Spleen (tissue), 11 donors: ENCODE measurements around the gene CNPY4. TPM values are rescaled to one million over a fixed set of nuclear protein-coding genes. Genes with fewer than 3 reads are reported as not detected.

Experiments used
- DNase-seq: peaks from one replicate; pipeline ENCODE4 v3.0.0-alpha.2; 2020
- H3K27ac ChIP-seq, 8 donors: fragments of 200-600 bp; sonication (generic) in 7 of 8; 1 replicate in 4 of 8; 2 replicates in 4 of 8; pipeline versions ENCODE4 v1.5.0 to v1.8.0; 2016 to 2021; ENCODE audit warnings: inconsistent platforms in 4 of 8, mild to moderate bottlenecking in 4 of 8, moderate library complexity in 1 of 8
- H3K27me3 ChIP-seq, 7 donors: fragments of 200-600 bp; sonication (generic) in 6 of 7; replicated peaks in 1 of 7; 1 replicate in 4 of 7; 2 replicates in 3 of 7; pipeline versions ENCODE4 v1.5.0 to v1.8.0; 2016 to 2021; ENCODE audit warnings: inconsistent platforms in 3 of 7, mild to moderate bottlenecking in 1 of 7
- H3K36me3 ChIP-seq, 6 donors: fragments of 200-600 bp; sonication (generic) in 5 of 6; 1 replicate in 4 of 6; 2 replicates in 2 of 6; pipeline versions ENCODE4 v1.5.0 to v1.8.0; 2016 to 2021; ENCODE audit warnings: inconsistent platforms in 2 of 6
- H3K4me1 ChIP-seq, 6 donors: fragments of 200-600 bp; sonication (generic) in 5 of 6; 1 replicate in 3 of 6; 2 replicates in 3 of 6; pipeline versions ENCODE4 v1.5.0 to v1.8.0; 2016 to 2021; ENCODE audit warnings: inconsistent platforms in 3 of 6
- H3K4me3 ChIP-seq, 8 donors: fragments of 200-600 bp; sonication (generic) in 7 of 8; 1 replicate in 4 of 8; 2 replicates in 4 of 8; pipeline versions ENCODE4 v1.5.0 to v1.8.0; 2016 to 2021; ENCODE audit warnings: inconsistent platforms in 4 of 8, mild to moderate bottlenecking in 4 of 8, moderate library complexity in 2 of 8
- H3K9me3 ChIP-seq, 8 donors: fragments of 200-600 bp; sonication (generic) in 7 of 8; 1 replicate in 4 of 8; 2 replicates in 4 of 8; pipeline versions ENCODE4 v1.5.0 to v1.8.0; 2016 to 2021; ENCODE audit warnings: inconsistent platforms in 4 of 8
- POLR2A ChIP-seq, 3 donors: fragments of 450-650 bp; IDR thresholded peaks; one replicate each; pipeline ENCODE4 v1.5.1; 2017; ENCODE audit warnings: antibody characterized with exemption in 3 of 3, mild to moderate bottlenecking in 1 of 3
- POLR2AphosphoS5 ChIP-seq, 3 donors: sonication (generic); formaldehyde crosslinking; IDR thresholded peaks; one replicate each; pipeline ENCODE4 v1.5.1; 2017; ENCODE audit warnings: antibody characterized with exemption in 3 of 3
- WGBS, 5 donors: extraction: QIAGEN DNeasy Blood & Tissue Kit in 3 of 5; methylation state at CpG; one replicate each; pipeline versions ENCODE4 v1.1.5 to v1.1.7; 2013 to 2018; 5-methylcytosine and 5-hydroxymethylcytosine counted together
- intact Hi-C: fragments of 100-400 bp; cut with DNase I; formaldehyde crosslinking; loops from one replicate; pipeline ENCODE4 v1.15.0; 2023; ENCODE audit warnings: low total_unique reads
- polyA plus RNA-seq, 3 donors: library from polyadenylated mRNA; stranded (reverse); fragments of 200-250 nt; gene quantifications; one replicate each; pipeline ENCODE4 v1.2.1, GENCODE V29; 2013
- total RNA-seq, 7 donors: library from RNA; depleted of rRNA in 3 of 7; stranded (reverse); fragments of >200 nt in 3 of 7; fragmentation: NEBNext Ultra II Directional in 4 of 7; extraction: Animal tissue kit (Norgen Biotek cat#: 25700) in 4 of 7; gene quantifications; one replicate each; pipeline versions ENCODE4 v1.1.0 to v1.2.1, GENCODE V29; 2016 to 2021
- TF ChIP-seq, protein P1 (sequence below), 11 experiments: fragments of 200-600 bp in 7 of 11; fragments of 450-650 bp in 4 of 11; sonication (generic) in 4 of 11; IDR thresholded peaks in 8 of 11; conservative IDR thresholded peaks in 3 of 11; 1 replicate in 7 of 11; 2 replicates in 4 of 11; pipeline versions ENCODE4 v1.4.0 to v1.8.0; 2016 to 2021; ENCODE audit warnings: antibody characterized with exemption in 11 of 11, inconsistent platforms in 4 of 11, mild to moderate bottlenecking in 1 of 11
- donor health status: healthy with polysubstance abuse.
- donor health status: DM: no; HTN: no; CAD: no; lungs with moderate emphysema.
- donor health status: DM: no; HTN: no; CAD: no.
- donor health status: Bipolar disorder and iron deficiency.
- donor health status: healthy.
- donor health status: DM: no; HTN: no; CAD: no.
- donor health status: DM: yes; HTN: yes; CAD: no.

CNPY4 gene
- total and polyA plus RNA-seq, 10 donors: 9.7 to 19.7 (median 13.8) TPM

DNA sequence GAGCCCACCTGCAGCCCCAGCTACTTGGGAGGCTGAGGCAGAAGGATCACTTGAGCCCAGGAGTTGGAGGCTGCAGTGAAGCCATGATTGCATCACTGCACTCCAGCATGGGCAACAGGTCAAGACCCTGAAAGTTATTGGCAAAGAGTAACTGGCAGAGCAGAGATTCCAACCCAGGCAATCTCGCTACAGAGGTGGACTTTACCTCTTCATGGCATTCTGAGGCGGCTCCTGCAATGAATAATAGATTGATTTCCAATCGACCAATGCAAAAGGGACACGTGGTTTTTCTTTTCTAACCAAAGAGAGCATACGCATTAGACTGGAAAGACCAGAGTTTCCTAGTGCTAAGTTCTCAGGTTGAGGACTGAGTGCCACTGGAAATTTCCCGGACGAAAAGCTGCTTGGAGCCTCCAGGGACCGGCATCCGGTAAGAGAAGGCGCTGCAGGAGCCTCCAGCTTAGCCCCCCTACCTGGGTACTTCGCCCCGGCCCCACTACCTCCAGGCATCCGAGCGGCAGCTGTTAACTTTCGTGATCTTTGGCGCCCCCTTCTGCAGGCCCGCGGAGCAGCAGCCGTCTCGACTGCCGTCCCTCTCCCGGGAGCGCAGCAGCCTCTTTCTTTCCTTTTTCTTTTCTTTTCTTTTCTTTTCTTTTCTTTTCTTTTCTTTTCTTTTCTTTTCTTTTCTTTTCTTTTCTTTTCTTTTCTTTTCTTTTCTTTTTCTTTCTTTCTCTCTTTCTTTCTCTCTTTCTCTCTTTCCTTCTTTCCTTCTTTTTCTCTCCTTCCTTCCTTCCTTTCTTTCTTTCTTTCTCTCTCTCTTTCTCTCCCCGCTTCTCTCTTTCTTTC is 11.4 kb downstream of the CNPY4 start:
- intact Hi-C loops: loop anchor here (10.0 kb wide), 2 partner anchors 94 to 214 kb away; no protein-coding TSS in a partner anchor
- no peak overlapping the region for H3K27ac ChIP-seq
- DNase-seq: peak; percentile 94
- no peaks in the 10 kb centered on the region for H3K9me3 ChIP-seq
- WGBS, 5 donors: 12 to 16% (median 14%) methylated on average over 24 of the region's 24 CpGs
- H3K36me3 ChIP-seq: no peaks in the 10 kb centered on the region
- H3K27me3 ChIP-seq: no peaks in the 10 kb centered on the region
- peaks cover 17 to 47% (median 30%) of the 10 kb centered on the region in 6 donors for H3K4me1 ChIP-seq
- no peak for TF ChIP-seq POLR2A (IDR thresholded peaks at IDR 0.05)
- peak; percentile 34 to 69 (median 56) for TF ChIP-seq POLR2AphosphoS5 (IDR thresholded peaks at IDR 0.05)
- TF ChIP-seq, protein P1, sequence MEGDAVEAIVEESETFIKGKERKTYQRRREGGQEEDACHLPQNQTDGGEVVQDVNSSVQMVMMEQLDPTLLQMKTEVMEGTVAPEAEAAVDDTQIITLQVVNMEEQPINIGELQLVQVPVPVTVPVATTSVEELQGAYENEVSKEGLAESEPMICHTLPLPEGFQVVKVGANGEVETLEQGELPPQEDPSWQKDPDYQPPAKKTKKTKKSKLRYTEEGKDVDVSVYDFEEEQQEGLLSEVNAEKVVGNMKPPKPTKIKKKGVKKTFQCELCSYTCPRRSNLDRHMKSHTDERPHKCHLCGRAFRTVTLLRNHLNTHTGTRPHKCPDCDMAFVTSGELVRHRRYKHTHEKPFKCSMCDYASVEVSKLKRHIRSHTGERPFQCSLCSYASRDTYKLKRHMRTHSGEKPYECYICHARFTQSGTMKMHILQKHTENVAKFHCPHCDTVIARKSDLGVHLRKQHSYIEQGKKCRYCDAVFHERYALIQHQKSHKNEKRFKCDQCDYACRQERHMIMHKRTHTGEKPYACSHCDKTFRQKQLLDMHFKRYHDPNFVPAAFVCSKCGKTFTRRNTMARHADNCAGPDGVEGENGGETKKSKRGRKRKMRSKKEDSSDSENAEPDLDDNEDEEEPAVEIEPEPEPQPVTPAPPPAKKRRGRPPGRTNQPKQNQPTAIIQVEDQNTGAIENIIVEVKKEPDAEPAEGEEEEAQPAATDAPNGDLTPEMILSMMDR (IDR thresholded peaks at IDR 0.05 in 8 of 11, conservative IDR thresholded peaks at IDR 0.05 in 3 of 11): peak; percentile 75 to 97 (median 90)
- peak overlapping the region in 1 of 8 donors; percentile 31 for H3K4me3 ChIP-seq

DNA sequence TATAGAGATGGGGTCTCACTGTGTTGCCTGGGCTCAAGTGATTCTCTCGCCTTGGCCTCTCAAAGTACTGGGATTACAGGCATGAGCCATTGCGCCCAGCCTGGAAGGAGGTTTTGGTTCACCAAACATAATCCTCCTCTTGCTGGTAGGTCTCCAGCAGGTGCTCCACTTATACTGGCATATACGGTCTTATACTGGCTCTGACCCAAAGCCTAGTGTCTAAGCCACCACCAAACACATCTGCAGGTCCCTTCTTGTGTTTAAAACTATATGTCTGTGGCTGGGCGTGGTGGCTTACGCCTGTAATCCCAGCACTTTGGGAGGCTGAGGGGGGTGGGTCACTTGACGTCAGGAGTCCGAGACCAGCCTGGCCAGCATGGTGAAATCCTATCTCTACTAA is 12.7 kb downstream of the CNPY4 start:
- no peaks in the 10 kb centered on the region for H3K36me3 ChIP-seq
- TF ChIP-seq, protein P1 (IDR thresholded peaks at IDR 0.05 in 8 of 11, conservative IDR thresholded peaks at IDR 0.05 in 3 of 11): no peak
- TF ChIP-seq POLR2A (IDR thresholded peaks at IDR 0.05) (no peak), POLR2AphosphoS5 (IDR thresholded peaks at IDR 0.05) (no peak)
- peaks cover 13 to 39% (median 23%) of the 10 kb centered on the region in 6 donors for H3K4me1 ChIP-seq
- WGBS, 5 donors: 60 to 74% (median 69%) methylated on average over 7 of the region's 7 CpGs
- intact Hi-C loops: loop anchor here (10.0 kb wide), 2 partner anchors 93 to 213 kb away; no protein-coding TSS in a partner anchor
- no peak overlapping the region for H3K27ac ChIP-seq
- peak; percentile 69 for DNase-seq
- H3K4me3 ChIP-seq: no peak overlapping the region
- no peaks in the 10 kb centered on the region for H3K9me3 ChIP-seq
- no peaks in the 10 kb centered on the region for H3K27me3 ChIP-seq

DNA sequence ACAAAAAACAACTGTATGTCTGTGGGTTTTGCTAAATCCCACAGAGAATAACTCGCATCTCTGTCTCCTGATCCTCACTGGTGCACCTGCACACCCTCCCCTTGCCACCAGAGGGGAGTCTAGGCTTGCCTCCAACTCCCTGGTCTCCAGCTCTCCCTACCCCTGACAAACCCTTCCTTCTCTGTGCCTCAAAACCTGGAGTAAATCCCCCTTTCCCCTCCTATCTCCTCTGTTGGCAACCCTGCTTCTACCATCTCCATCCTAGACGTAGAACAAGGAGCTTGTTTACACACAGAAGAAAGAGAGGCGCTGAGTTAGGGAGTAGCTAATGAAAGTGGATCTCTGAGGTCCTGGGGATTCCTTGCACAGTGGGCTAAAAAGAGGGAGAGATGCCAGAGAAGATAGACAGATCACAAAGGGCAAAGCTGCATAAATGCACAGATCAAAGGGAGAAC is 13.3 kb downstream of the CNPY4 start:
- peak; percentile 88 for DNase-seq
- intact Hi-C loops: loop anchor here (10.0 kb wide), 2 partner anchors 92 to 212 kb away; no protein-coding TSS in a partner anchor

More for the DNA sequence above, 13.3 kb downstream of the CNPY4 start:
- Histone ChIP-seq H3K27me3 (no peaks in the 10 kb centered on the region), H3K4me3 (no peak overlapping the region), H3K27ac (no peak overlapping the region), H3K9me3 (no peaks in the 10 kb centered on the region), H3K36me3 (no peaks in the 10 kb centered on the region), H3K4me1 (peaks cover 13 to 36% (median 21%) of the 10 kb centered on the region in 6 donors)
- TF ChIP-seq POLR2AphosphoS5 (IDR thresholded peaks at IDR 0.05) (peak in 1 of 3 donors; percentile 67), POLR2A (IDR thresholded peaks at IDR 0.05) (no peak)
- TF ChIP-seq, protein P1 (IDR thresholded peaks at IDR 0.05 in 8 of 11, conservative IDR thresholded peaks at IDR 0.05 in 3 of 11): peak; percentile 75 to 96 (median 92)
- 28 to 39% (median 30%) methylated on average over 3 of the region's 3 CpGs for WGBS, 5 donors
